GM19193 (cell line): ENCODE measurements around the gene GYG2.

Experiments used
- POLR2A ChIP-seq: IDR thresholded peaks from 4 replicates; pipeline ENCODE4 v1.6.1; 2011; ENCODE audit not compliant: insufficient read depth, insufficient read length; ENCODE audit errors: extremely low read depth

The GYG2 gene

DNA sequence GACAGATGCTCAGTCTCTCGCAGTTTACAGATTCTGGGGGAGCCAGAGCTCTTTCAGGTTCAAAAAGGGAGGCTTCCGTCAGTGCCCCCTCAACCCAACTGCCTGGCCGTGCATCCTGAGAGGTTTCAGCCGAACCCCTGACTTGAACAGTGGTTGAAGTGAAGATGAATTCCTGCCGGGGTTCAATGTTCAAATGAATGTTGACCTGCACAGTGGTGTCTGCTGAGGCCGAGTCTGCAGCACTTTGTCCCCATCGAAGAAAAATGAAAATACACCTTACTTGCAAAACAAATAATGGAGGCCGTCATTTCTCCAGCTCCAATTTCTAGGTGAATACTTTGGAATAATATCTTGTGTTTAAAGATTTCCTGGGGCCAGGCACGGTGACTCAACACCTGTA lies 33.7 kb downstream of the GYG2 start:
- TF ChIP-seq POLR2A: no peak

DNA sequence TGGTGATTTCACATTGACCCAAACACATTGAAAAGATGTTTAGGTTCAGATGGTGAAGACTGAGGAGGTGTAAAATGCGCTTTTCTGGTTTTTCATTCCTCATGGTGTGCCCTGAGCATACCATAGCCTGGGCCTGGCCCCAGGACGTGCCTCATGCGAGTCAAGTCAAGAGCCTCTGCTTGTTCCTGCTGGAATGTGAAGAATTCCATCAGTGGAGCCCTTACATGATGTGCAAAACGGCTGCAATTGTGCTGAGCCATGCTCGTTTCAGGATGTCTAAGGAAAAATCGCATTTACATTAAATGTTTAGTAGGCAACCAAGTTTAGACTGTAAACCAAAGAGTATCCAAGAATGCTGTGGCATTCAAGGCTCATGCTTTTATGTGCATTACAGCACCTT lies 34.9 kb downstream of the GYG2 start:
- TF ChIP-seq POLR2A: no peak

DNA sequence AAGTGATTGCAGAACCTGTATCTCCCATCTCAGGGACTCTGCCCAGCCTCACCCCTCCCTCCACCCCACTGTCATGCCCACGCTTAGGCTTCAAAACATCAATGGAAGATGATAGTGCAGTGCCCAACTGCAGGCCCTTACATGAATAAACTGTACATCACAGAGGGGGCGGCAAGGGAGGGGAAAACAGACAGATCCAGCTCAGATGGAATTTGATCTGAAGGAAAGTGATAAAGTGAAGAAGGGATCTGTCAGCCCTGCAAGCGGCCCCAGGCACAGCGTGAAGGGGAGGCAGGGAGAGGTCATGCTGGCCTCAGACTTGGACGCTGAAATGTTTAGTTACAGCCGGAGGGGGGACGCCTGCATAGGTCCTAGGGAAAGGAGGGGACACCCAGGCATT lies 38.5 kb downstream of the GYG2 start:
- TF ChIP-seq POLR2A: no peak

DNA sequence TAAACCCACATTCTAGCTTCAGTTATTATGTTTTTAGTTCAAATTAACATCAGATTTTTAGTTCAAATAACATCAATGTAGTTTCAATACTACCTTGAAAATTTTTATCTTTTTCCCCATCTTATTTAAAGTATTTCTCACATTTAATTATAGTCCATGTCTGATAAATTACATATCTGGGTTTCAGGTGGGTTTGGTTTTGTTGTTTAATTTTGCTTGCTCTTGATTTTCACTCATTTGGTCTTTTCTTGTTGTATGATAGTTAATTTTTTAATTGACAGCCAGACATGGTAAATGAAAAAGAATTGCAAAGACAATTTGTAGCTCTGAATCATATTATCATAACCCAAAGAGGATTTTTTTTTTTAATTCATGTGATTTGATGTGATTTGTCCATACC lies 41.9 kb downstream of the GYG2 start:
- no peak for TF ChIP-seq POLR2A

DNA sequence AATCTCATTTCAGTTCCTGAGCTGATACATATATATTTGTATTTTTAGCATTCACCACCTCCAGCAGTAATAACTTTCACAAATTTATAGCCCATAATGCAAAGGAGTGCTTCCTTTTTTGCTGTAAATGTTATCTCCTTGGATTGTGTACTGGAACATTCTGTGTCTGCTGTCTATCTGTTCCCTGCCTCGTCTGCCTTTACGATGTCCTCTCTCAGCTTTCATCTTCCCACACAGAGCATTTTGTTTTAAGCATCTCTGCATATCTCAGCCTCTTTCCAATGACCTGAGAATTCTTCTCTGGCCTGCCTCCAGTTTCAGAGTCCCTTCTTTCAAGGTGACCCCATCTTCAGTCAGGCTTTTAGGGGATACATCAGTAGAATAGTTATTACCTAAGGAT lies 43.1 kb downstream of the GYG2 start:
- TF ChIP-seq POLR2A: no peak

DNA sequence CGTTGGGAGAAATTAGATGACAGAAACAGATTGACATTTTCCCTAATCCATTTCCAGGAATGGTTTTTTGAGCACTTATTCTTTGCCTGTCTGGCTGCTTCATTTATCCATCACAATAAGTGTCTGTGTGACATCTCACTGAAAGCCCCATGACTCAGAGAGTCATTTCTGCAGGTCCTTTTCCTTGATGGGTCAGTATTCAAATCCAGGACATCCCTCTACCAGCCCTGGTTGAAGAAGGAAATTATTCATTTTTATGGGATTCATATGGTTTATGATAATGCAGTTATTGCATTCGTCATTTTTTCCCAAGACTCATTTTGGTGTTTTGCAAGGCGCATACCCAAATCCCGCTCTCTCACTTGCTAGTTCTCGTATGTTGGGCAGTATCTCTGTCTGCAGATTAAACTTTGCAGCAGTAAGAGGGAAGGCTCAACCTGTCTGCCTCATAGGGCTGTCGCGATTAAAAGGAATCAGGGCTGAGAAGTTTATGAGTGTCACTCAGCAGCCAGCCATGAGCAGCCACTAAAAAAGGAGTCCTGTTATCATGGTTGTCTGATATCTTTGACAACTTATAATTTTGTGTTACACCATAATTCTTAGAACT lies 44.0 kb downstream of the GYG2 start:
- no peak for TF ChIP-seq POLR2A

DNA sequence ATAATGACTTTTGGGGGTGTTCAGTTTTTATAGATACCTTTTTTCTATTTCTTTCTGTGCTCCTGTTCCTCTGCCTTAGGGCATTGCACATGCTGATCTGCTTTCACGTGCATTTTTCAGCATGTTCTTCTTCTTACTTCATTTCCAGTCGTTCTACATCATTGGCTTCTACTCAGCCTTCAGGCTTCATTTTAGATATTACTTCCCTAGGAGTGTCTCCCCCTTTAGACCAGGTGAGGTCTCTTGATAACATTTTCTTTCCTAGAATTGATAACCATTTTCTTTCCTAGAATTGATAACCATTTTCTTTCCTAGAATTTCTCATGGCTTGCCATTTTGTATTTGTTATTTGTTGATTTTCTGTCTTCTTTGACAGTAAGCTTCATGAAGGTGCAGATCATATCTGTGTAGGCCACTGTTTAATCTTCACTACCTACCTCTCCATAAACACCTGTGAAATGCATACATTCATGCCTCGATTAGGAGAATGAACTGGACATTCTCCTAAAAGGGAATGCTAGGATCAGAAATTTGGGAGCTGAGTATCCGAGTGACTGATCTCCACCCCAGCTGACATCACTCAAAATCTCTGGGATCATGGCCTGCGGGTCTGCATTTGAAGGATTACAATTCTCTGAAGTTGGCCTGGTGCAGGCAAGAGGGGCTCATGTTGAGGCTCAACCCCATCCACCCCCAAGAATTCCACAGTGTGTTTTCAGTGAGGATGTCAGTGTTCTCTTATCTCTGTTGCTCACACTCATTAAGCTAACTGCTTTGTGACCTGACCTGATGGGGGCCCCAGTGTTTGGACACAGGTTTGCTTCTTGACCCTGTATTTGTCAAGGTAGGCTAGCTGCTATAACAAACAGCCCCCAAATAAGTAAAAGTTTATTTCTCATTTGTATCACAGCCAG lies 45.7 kb downstream of the GYG2 start:
- TF ChIP-seq POLR2A: no peak

DNA sequence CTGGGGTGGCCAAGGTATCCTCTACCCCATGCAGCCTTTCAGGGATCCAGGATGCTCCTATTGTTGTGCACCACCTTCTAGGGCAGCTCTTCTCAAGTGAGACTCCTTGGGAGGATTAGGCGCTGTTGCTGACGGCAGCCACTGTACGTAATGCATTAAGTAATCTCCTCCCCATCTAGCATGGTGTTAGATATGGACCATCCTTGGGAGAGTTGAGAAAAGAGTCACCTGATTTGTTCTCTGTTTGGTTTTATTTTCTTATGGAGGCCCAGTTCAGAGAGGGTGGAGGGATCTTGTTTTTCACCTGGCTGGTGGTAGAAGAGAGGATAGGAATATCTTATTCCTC lies 46.4 kb downstream of the GYG2 start:
- TF ChIP-seq POLR2A: no peak

DNA sequence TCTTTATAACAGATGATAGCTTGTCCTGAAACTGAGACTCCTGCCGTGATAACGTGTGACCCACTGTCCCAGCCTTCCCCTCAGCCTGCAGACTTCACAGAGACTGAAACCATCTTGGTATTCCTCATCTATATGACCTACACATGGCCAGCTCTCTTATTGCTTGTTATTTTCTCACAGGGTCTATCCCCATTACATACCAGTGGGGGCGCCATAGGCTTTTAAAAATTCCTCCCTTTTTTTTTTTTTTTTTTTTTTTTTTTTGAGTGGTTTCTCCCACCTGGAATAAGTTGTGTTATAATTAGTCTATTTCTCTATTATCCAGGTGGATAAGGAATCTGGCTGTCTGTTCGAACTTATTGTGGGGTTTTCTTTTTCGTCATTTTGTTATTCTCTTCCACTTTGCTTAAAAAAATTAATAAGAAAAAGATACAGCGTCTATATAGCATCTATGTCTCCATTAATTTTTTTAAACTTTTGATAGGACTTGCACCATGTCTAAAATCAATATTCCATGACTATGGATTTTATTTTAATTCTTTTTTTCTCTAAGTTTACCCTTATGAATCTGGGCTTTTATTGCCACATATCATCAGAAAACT lies 47.2 kb downstream of the GYG2 start:
- TF ChIP-seq POLR2A: no peak

DNA sequence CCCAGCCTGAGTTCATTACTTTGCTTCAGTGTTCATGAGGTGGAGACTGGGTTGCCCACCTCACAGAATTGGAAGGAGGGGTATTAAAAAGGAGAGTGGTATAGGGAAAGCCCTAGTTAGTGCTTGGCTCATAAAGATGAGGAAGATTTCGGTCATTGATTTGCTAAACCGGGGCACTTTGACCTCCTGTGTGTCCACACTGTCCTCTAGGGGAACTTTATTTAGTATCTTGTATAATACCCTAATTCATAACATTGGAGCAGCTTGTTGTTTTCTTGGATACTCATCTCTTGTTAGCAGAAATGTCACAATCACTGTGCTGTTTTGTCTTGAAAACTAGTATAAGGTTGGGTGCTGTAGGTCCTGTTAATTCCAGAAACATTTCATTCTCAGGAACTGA lies 49.8 kb downstream of the GYG2 start:
- no peak for TF ChIP-seq POLR2A

DNA sequence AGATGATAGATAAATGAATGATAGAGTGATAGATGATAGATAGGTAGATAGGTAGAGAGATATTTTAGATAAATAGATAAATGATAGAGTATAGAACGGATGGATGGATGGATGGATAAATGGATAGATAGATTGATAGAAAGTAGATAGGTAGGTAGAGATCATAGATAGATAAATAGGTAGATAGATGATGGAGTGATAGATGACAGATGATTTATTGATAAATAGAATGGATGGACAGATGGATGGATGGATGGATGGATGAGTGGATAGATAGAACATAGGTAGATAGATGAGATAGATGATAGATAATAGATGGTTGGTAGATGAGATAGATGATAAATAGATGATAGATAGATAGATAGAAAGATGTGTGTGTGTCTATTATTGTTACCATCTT lies 50.9 kb downstream of the GYG2 start:
- no peak for TF ChIP-seq POLR2A

DNA sequence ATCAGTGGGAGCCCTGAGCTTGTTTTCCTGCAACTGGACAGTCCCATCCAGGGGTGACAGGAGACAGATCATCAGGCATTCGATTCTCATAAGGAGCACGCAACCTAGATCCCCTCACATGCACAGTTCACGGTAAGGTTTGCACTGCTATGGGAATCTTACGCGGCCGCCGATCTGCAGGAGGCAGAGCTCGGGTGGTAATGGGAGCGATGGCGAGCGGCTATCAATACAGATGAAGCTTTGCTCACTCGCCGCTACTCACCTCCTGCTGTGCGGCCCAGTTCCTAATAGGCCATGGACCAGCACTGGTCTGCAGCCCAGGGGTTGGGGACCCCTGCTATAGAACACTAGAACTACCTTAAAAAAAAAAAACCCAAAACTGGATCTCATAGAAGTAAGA lies 55.0 kb downstream of the GYG2 start:
- no peak for TF ChIP-seq POLR2A

DNA sequence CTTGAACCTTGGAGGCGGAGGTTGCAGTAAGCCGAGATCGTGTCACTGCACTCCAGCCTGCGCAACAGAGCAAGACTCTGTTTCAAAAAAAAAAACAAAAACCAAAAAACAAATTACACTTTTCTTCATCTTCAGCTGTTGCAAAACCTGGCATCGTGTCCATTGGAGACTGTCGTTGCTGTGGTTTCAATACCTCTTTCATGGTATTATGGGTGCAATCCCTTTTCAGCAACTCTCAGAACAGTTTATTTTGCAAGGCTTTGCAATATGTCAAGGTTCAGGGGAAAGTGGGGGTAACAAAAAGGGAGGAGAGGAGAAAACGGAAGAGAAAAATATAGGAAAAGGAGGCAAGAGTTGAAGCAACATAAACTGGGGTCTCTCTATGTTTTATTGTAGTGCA lies 59.6 kb downstream of the GYG2 start:
- no peak for TF ChIP-seq POLR2A

DNA sequence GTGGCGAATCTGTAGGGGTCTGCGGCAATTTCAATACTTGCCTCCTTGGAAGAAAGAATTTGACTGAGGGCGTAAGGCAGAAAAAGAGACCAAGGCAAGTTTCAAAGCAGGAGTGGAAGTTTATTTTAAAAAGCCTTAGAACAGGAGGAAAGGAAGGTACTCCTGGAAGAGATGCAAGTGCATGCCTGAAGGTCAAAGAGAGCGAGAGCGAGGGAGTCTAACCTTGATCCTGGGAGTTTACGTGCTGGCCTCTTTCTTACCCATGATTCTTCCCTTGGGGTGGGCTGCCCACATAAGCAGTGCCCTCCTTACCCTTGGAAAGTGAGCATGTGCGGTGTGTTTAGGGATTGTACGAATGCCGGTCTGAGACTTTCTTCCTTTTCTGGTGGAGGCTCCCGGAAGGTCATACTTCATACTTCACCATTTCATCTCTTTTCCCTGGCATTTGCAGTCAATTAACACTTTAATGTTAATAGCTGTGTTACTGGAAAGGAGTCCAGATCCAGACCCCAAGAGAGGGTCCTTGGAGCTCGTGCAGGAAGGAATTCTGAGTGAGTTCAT lies 60.4 kb downstream of the GYG2 start:
- TF ChIP-seq POLR2A: no peak

DNA sequence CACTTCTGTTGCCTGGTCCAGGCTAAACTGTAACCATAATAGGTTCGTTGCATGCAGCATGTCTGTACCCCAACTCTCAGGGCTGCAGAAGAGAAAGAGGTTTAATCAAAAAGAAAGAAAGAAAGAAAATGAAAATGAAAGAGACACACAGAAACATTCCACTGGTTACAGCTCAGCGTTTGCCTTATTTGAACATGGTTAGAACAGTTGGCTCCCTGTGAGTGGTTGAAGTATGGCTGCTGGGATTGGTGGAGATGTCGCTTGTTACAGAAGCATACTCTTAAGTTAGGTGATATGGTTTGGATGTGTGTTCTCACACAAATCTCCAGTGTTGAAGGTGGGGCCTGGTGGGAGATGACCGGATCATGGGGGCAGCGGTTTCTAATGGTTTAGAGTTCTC lies 64.1 kb downstream of the GYG2 start:
- TF ChIP-seq POLR2A: no peak

DNA sequence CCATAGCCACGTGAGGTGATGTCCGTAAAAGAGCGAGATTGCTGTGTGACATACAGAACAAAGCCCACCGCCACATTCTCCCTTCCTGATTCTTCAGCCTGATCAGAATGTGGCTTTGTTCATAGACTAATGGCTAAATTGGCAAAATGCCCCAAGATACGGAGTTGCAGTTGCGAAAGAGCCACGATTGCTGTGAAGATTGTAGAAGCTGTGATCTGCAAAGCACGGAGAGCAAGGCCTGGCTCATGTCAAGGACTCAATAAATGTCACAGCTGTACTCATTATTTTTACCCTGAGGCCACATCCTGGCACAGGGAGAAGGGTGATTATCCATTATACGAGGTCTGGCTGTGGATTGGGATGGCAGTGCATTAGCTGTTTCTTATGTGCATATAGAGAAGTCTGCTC lies 66.2 kb downstream of the GYG2 start:
- TF ChIP-seq POLR2A: no peak

DNA sequence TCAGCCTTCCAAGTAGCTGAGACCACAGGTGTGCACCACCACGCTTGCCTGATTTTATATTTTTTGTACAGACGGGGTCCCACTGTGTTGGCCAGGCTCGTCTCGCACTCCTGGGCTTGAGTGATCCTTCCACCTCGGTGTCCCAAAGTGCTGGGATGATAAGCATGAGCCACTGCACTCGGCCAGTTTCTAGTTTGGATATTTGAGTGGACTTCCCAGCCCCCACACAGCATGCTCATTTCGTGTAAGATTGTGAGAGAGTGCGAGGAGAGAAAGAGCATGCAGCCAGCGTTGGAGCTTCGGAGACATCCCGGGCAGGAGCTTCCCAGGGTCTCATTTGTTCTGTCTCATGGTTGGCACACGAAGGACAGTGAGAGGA lies 68.6 kb downstream of the GYG2 start:
- no peak for TF ChIP-seq POLR2A
